Ascending aorta (tissue), 2 donors: ENCODE results near the gene MLN. TPM values are rescaled to one million over a fixed set of nuclear protein-coding genes. Genes with fewer than 3 reads are reported as not detected.
A peak's percentile ranks its signal among the peaks of the same experiment; 100 is the strongest.

ENCODE experiments used
- DNase-seq, 2 donors: peaks; one replicate each; pipeline ENCODE4 v3.0.0-alpha.2; 2019; ENCODE audit warnings: low spot score in 2 of 2
- H3K27ac ChIP-seq, 2 donors: fragments of 200-600 bp; sonication (generic); one replicate each; pipeline ENCODE4 v1.5.1; 2016 to 2017; ENCODE audit warnings: mild to moderate bottlenecking in 1 of 2
- H3K27me3 ChIP-seq: fragments of 200-600 bp; sonication (generic); one replicate; pipeline ENCODE4 v1.5.1; 2017
- H3K36me3 ChIP-seq, 2 donors: fragments of 200-600 bp; sonication (generic); one replicate each; pipeline ENCODE4 v1.5.1; 2016
- H3K4me1 ChIP-seq, 2 donors: fragments of 200-600 bp; sonication (generic); one replicate each; pipeline ENCODE4 v1.5.1; 2016 to 2017; ENCODE audit warnings: mild to moderate bottlenecking in 1 of 2
- H3K4me3 ChIP-seq, 2 donors: fragments of 200-600 bp; sonication (generic); one replicate each; pipeline ENCODE4 v1.5.1; 2016 to 2017; ENCODE audit warnings: mild to moderate bottlenecking in 1 of 2
- H3K9me3 ChIP-seq, 2 donors: fragments of 200-600 bp; sonication (generic); one replicate each; pipeline ENCODE4 v1.5.1; 2016
- intact Hi-C: fragments of 100-400 bp; cut with DNase I; formaldehyde crosslinking; loops from one replicate; pipeline ENCODE4 v1.15.1; 2023
- total RNA-seq: library from RNA; depleted of rRNA; stranded (reverse); fragments of >200 nt; gene quantifications from one replicate; pipeline ENCODE4 v1.1.0, GENCODE V29; 2016
- TF ChIP-seq, protein P1 (sequence below), 3 experiments: fragments of 200-600 bp in 2 of 3; fragments of 450-650 bp in 1 of 3; sonication (generic) in 2 of 3; IDR thresholded peaks; one replicate each; pipeline ENCODE4 v1.5.1; 2016 to 2019; ENCODE audit warnings: antibody characterized with exemption in 3 of 3, mild to moderate bottlenecking in 1 of 3, moderate library complexity in 1 of 3

The MLN gene
- total RNA-seq, 1 donor from 2014 or later: not detected

DNA sequence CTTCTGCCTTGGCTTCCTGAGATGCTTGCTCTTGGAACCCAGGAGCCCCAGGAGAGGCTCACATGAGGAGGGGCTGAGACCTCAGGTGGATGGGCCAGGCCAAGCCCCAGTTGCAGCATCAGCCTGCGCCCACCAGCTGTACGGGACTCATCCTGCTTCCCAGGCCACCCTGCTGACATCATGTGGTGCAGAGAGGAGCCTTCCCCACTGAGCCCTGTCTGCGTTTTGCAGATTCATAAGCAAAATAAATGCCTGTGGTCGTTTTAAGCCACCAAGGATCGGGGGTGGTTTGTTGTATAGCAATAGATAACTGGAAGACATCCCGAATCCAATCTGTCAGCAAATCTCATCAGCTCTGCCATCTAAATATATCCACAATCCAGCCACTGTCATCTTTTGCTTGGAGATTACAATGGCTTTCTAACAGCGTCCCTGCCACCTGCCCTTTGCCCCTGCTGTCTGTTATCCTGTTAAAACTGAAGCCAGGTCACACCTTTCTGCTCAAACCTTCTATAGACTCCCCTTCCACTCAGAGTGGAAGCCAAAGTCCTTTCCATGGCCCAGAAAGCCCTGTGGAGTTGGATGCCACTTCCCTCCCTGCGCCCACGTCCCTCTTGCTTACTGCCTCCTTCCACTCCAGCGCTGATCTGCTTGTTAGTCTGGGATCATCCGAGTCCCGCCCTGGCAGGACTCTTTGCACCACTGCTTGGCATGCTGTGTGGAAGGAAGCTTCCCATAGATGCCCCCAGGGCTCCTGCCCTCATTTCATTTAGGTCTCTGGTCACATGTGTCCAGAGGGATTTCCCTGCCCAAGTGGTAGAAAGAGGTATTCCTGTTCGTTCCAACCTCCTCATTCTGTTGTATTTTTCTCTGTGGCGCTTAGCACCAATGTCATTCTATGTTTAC lies 24.0 kb upstream of the MLN start:
- Histone ChIP-seq H3K4me3 (no peak overlapping the region), H3K27ac (no peak overlapping the region), H3K27me3 (no peaks in the 10 kb centered on the region), H3K36me3 (no peaks in the 10 kb centered on the region), H3K4me1 (no peaks in the 10 kb centered on the region), H3K9me3 (no peaks in the 10 kb centered on the region)
- no peak for DNase-seq
- TF ChIP-seq, protein P1, sequence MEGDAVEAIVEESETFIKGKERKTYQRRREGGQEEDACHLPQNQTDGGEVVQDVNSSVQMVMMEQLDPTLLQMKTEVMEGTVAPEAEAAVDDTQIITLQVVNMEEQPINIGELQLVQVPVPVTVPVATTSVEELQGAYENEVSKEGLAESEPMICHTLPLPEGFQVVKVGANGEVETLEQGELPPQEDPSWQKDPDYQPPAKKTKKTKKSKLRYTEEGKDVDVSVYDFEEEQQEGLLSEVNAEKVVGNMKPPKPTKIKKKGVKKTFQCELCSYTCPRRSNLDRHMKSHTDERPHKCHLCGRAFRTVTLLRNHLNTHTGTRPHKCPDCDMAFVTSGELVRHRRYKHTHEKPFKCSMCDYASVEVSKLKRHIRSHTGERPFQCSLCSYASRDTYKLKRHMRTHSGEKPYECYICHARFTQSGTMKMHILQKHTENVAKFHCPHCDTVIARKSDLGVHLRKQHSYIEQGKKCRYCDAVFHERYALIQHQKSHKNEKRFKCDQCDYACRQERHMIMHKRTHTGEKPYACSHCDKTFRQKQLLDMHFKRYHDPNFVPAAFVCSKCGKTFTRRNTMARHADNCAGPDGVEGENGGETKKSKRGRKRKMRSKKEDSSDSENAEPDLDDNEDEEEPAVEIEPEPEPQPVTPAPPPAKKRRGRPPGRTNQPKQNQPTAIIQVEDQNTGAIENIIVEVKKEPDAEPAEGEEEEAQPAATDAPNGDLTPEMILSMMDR (IDR thresholded peaks at IDR 0.05): no peak
- intact Hi-C loops: no loop called here

DNA sequence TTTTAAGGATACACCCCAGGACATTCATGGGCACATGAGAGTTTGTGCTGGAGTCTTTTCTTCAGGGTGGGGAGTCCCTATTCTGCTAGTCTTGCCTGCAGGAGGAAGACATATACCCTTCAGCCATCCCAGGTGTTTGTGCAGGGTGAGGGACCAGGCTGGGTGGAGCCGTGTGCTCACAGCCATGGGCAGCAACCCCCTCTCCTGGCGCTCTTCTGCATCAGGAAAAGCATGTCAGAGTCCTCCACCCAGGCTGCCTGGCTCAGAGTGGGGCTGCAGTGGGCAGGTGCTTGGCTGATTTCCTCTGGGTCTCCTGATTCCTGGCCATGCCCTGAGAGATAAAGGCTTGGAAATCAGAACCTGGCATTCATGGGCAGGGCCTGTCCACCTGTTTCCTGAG lies 22.7 kb upstream of the MLN start:
- Histone ChIP-seq H3K9me3 (no peaks in the 10 kb centered on the region), H3K27ac (no peak overlapping the region), H3K4me1 (no peaks in the 10 kb centered on the region), H3K4me3 (no peak overlapping the region), H3K36me3 (no peaks in the 10 kb centered on the region), H3K27me3 (no peaks in the 10 kb centered on the region)
- DNase-seq: no peak
- intact Hi-C loops: no loop called here
- TF ChIP-seq, protein P1 (IDR thresholded peaks at IDR 0.05): no peak

DNA sequence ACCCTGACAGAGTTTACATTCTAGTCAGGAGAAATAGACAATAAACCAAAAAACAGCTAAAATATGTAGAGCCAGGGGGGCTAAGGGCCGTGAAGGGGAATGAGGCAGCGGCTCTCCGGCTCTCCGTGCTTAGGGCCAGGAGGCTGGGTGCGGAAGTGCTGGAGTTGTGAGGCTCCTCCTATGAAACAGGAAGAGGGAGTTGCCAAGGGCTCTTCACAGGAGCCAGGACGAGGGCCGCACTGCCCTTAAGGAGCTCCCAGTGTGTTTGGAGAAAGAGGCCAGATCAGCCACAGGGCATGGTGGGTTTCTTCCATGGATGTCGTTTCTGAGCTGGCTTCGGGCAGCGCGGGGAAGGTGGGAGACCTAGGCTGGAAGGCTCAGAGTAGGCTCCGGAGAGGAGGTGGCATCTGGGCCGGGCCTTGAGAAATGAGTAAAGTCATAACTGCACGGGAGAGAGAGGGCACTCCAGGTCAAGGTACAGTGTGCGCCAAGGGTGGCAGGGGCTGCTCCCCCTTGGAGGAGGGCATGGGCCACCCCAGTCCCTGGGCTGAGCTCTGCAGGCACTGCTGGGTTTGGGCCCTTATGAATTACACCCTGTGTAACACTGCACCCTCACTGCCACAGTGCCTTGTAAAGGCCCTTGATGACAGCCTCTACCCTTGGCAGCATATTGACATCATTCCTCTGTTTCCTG lies 20.8 kb upstream of the MLN start:
- intact Hi-C loops: no loop called here
- TF ChIP-seq, protein P1 (IDR thresholded peaks at IDR 0.05): no peak
- DNase-seq: no peak
- H3K4me3 ChIP-seq: no peak overlapping the region
- no peak overlapping the region for H3K27ac ChIP-seq
- H3K36me3 ChIP-seq: no peaks in the 10 kb centered on the region
- no peaks in the 10 kb centered on the region for H3K27me3 ChIP-seq
- no peaks in the 10 kb centered on the region for H3K9me3 ChIP-seq
- H3K4me1 ChIP-seq: no peaks in the 10 kb centered on the region

DNA sequence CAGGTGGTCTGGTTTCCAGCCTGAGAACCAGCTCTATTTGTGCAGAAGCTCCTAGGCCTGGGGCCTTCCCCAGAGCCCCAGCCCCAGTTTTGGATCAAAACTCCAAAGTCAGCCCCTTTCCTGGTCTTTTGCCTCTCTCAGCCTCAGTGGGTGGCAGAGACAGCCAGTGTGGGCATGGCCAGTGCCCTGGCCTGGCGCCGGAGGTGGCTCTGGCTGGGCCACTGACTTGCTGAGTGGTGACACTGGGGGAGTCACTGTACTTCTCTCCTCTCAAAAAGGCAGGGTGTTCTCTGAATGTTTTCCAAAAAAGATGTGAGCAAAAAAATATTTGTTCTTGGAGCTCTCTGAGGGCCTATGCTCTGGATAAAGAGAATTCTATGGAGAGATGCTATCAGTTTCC lies 20.0 kb upstream of the MLN start:
- H3K4me3 ChIP-seq: no peak overlapping the region
- intact Hi-C loops: no loop called here
- H3K27ac ChIP-seq: no peak overlapping the region
- H3K4me1 ChIP-seq: no peaks in the 10 kb centered on the region
- TF ChIP-seq, protein P1 (IDR thresholded peaks at IDR 0.05): no peak
- no peaks in the 10 kb centered on the region for H3K27me3 ChIP-seq
- H3K9me3 ChIP-seq: no peaks in the 10 kb centered on the region
- no peaks in the 10 kb centered on the region for H3K36me3 ChIP-seq
- DNase-seq: no peak

DNA sequence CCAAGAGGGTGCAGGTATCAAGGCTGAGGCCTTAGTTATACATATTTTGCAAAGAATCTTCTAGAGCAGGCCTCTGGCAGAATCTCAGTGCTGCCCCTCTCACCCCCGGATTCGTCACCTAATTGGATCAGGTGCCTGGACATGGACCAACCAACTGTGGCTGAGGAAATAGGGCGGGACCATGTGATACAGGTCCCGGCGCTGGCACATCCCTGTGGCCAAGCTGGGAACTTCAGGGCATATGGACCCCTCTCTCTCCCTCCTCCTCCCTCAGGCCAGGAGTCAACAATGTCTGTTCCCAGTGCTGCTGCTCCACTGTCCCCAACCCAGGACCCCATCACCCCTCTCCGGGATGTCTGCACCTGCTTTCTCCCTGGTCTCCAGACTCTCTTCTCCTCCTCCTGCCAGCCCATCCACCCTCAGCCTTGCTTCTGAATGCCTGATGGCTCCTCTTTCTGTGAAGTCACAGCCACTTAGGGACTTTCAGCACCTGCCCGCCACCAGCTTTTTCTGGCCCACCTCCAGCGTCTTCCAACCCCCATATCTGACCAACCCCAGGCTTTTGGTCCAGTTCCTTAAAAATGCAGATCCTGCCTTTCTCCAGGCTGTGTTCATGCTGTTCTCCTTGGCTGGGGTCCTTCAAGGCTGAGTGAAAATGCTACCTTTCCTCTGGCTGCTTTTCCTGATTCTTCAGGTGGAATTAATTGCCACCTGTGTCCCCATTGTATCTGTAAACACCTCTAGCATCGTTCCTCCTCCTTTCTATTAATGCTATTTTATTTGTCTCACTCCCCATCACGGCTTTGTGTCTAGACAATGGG lies 19.0 kb upstream of the MLN start:
- intact Hi-C loops: no loop called here
- TF ChIP-seq, protein P1 (IDR thresholded peaks at IDR 0.05): peak in 1 of 3 experiments; percentile 9
- no peak for DNase-seq
- no peaks in the 10 kb centered on the region for H3K9me3 ChIP-seq
- no peaks in the 10 kb centered on the region for H3K27me3 ChIP-seq
- H3K36me3 ChIP-seq: no peaks in the 10 kb centered on the region
- H3K4me1 ChIP-seq: no peaks in the 10 kb centered on the region
- H3K4me3 ChIP-seq: no peak overlapping the region
- H3K27ac ChIP-seq: no peak overlapping the region
